Lung (tissue), 12 donors: ENCODE measurements around the gene WDR90. TPM values are rescaled to one million over a fixed set of nuclear protein-coding genes. Genes with fewer than 3 reads are reported as not detected.

Experiments
- ATAC-seq: fragments of 200-7000 bp; cut with Tn5 transposase; one replicate; pipeline ENCODE4 v1.9.1; 2020; ENCODE audit warnings: moderate number of reproducible peaks; ENCODE audit not compliant: insufficient read depth, low FRiP score
- DNase-seq, 3 donors: peaks; one replicate each; pipeline ENCODE4 v3.0.0-alpha.2; 2013 to 2017
- H3K27ac ChIP-seq, 2 donors: one replicate each; pipeline ENCODE4 v1.5.1; 2013; ENCODE audit warnings: mild to moderate bottlenecking in 2 of 2, moderate library complexity in 2 of 2, control low read depth in 1 of 2, inconsistent platforms in 1 of 2, low read depth in 1 of 2, low read length in 1 of 2
- H3K27me3 ChIP-seq, 3 donors: one replicate each; pipeline ENCODE4 v1.5.1; 2013; ENCODE audit warnings: low read length in 2 of 3; ENCODE audit not compliant: control insufficient read depth in 3 of 3, insufficient read depth in 3 of 3
- H3K36me3 ChIP-seq, 4 donors: one replicate each; pipeline ENCODE4 v1.5.1; 2013; ENCODE audit warnings: low read length in 4 of 4, mild to moderate bottlenecking in 1 of 4, moderate library complexity in 1 of 4; ENCODE audit not compliant: control insufficient read depth in 4 of 4, insufficient read depth in 4 of 4
- H3K4me1 ChIP-seq, 5 donors: one replicate each; pipeline ENCODE4 v1.5.1; 2013; ENCODE audit warnings: low read length in 5 of 5, mild to moderate bottlenecking in 2 of 5, moderate library complexity in 1 of 5; ENCODE audit not compliant: control insufficient read depth in 5 of 5, insufficient read depth in 5 of 5
- H3K4me3 ChIP-seq: one replicate; pipeline ENCODE4 v1.5.1; 2013; ENCODE audit warnings: mild to moderate bottlenecking, control low read depth, moderate library complexity
- H3K9ac ChIP-seq, 2 donors: one replicate each; pipeline ENCODE4 v1.5.1; 2013; ENCODE audit warnings: low read length in 2 of 2, control low read depth in 1 of 2; ENCODE audit not compliant: insufficient read depth in 1 of 2
- H3K9me3 ChIP-seq, 4 donors: one replicate each; pipeline ENCODE4 v1.5.1; 2013; ENCODE audit warnings: low read length in 3 of 4, mild to moderate bottlenecking in 1 of 4, moderate library complexity in 1 of 4; ENCODE audit not compliant: control insufficient read depth in 4 of 4, insufficient read depth in 3 of 4
- WGBS, 2 donors: extraction: QIAGEN DNeasy Blood & Tissue Kit; methylation state at CpG; one replicate each; pipeline ENCODE4 v1.1.7; 2013; 5-methylcytosine and 5-hydroxymethylcytosine counted together
- polyA plus RNA-seq, 2 donors: library from polyadenylated mRNA; stranded (reverse); fragments of 200-250 nt; gene quantifications; one replicate each; pipeline ENCODE4 v1.2.1, GENCODE V29; 2013
- total RNA-seq, 2 donors: library from RNA; depleted of rRNA in 1 of 2; stranded (reverse); fragments of >200 nt in 1 of 2; gene quantifications; one replicate each; pipeline ENCODE4 v1.2.1, GENCODE V29; 2014 to 2021
- TF ChIP-seq, protein P1 (sequence below): IDR thresholded peaks from 2 replicates; pipeline ENCODE4 v1.5.1; 2012; ENCODE audit warnings: mild to moderate bottlenecking; ENCODE audit errors: control extremely low read depth, extremely low read depth
- donor health status: control.
- donor health status: control.
- donor health status: Bipolar disorder and iron deficiency.
- donor health status: healthy.
- donor health status: DM: yes; HTN: yes; CAD: no.

Gene WDR90
- total and polyA plus RNA-seq, 4 donors, result 18.6 to 74.2 (median 27.9) TPM

DNA sequence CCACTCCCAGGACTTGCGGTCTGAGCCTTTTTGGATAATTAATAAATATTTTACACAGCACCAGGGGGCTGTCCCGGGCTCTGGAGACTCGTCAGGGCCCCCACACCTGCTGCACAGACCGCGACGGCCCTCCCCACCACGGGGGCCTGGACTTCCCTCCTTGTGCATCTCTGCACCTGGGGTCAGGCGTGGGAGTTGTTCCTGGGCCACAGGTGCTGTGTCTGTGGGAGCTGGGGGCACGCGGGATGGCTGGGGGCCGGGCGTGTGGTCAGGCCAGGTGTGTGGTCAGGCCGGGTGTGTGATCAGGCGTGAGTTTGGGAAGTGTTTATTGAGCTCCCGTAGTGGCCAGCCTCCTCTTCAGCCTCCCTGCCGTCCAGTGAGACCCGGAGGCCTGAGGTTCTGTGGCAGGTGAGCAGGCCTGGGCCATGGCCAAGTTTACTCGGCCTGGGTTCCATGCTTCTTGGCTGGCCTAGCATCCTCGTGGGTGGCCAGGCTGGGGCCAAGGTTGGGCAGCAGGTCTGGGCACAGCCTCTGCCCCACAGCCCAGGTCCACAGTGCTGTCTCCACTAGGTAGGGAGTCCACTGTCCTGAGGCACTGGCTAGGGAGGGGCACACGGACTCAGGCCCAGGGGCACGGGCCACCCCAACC lies 29.2 kb downstream of the WDR90 start:
- H3K9me3 ChIP-seq, result no peaks in the 10 kb centered on the region
- H3K9ac ChIP-seq, result no peak overlapping the region
- no peak overlapping the region for H3K4me3 ChIP-seq
- H3K4me1 ChIP-seq, result peaks cover 4 to 34% (median 20%) of the 10 kb centered on the region in 5 donors
- WGBS, 2 donors, result 80 to 84% methylated on average over 19 to 21 of the region's 21 CpGs
- TF ChIP-seq, protein P1, sequence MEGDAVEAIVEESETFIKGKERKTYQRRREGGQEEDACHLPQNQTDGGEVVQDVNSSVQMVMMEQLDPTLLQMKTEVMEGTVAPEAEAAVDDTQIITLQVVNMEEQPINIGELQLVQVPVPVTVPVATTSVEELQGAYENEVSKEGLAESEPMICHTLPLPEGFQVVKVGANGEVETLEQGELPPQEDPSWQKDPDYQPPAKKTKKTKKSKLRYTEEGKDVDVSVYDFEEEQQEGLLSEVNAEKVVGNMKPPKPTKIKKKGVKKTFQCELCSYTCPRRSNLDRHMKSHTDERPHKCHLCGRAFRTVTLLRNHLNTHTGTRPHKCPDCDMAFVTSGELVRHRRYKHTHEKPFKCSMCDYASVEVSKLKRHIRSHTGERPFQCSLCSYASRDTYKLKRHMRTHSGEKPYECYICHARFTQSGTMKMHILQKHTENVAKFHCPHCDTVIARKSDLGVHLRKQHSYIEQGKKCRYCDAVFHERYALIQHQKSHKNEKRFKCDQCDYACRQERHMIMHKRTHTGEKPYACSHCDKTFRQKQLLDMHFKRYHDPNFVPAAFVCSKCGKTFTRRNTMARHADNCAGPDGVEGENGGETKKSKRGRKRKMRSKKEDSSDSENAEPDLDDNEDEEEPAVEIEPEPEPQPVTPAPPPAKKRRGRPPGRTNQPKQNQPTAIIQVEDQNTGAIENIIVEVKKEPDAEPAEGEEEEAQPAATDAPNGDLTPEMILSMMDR, result no peak
- DNase-seq (no peak), ATAC-seq (no peak)
- H3K27me3 ChIP-seq, result no peaks in the 10 kb centered on the region
- no peak overlapping the region for H3K27ac ChIP-seq
- H3K36me3 ChIP-seq, result peaks cover 6 to 23% (median 15%) of the 10 kb centered on the region in 4 donors

GRCh38 chr16:678858-679813 lies 30.0 kb downstream of the WDR90 start:
- ATAC-seq (no peak), DNase-seq (peak; percentile 88 to 91 (median 91))
- Histone ChIP-seq H3K9ac (no peak overlapping the region), H3K4me3 (no peak overlapping the region), H3K27ac (peak overlapping the region; percentile 59 to 61), H3K4me1 (peaks cover 4 to 40% (median 20%) of the 10 kb centered on the region in 5 donors), H3K27me3 (no peaks in the 10 kb centered on the region), H3K9me3 (no peaks in the 10 kb centered on the region), H3K36me3 (peaks cover 3 to 17% (median 15%) of the 10 kb centered on the region in 4 donors)
- TF ChIP-seq, protein P1, result no peak
- WGBS, 2 donors, result 24 to 29% methylated on average over 40 to 52 of the region's 52 CpGs

- 1 to 2% methylated on average over 72 to 91 of the region's 91 CpGs for WGBS, 2 donors
- peak; percentile 76 for ATAC-seq
- Histone ChIP-seq H3K9me3 (no peaks in the 10 kb centered on the region), H3K27me3 (no peaks in the 10 kb centered on the region), H3K4me1 (peaks cover 4 to 37% (median 25%) of the 10 kb centered on the region in 5 donors), H3K27ac (peak within 1 kb of the TSS; percentile 92 to 94), H3K4me3 (peak within 1 kb of the TSS; percentile 84), H3K9ac (no peak within 1 kb of the TSS), H3K36me3 (peaks cover 3 to 17% (median 15%) of the 10 kb centered on the region in 4 donors)
- DNase-seq, result peak; percentile 85 to 93 (median 89)
- TF ChIP-seq, protein P1, result no peak
Measured at GRCh38 chr16:679814-680624, 30.9 kb downstream of the WDR90 start, which contains the start of gene STUB1. Gene STUB1, plus strand, starts transcription at chr16:680410. Its CDS starts 116 bp downstream, at chr16:680526.
